HG03060 (cell line): ENCODE data around the gene RTP5.
"Not testable (repeated sequence)": the region's sequence is repeated elsewhere in the genome, so short reads cannot be mapped to it uniquely, and the experiment has no call there.

Experiments used
- ATAC-seq: cut with Tn5 transposase; IDR thresholded peaks from one replicate; pipeline ENCODE4 v1.9.1; 2021; ENCODE audit warnings: low read depth, moderate number of reproducible peaks; ENCODE audit not compliant: unreplicated experiment

Gene RTP5

GRCh38 chr2:241869087-241869961 lies at the start of gene RTP5:
TSS of gene RTP5 (plus strand) at chr2:241869729. CDS start at chr2:241869757, 28 bp downstream.
- ATAC-seq, result no peak

GRCh38 chr2:241819947-241820624 lies 49.4 kb upstream of the RTP5 start:
- not testable (repeated sequence) for ATAC-seq

DNA sequence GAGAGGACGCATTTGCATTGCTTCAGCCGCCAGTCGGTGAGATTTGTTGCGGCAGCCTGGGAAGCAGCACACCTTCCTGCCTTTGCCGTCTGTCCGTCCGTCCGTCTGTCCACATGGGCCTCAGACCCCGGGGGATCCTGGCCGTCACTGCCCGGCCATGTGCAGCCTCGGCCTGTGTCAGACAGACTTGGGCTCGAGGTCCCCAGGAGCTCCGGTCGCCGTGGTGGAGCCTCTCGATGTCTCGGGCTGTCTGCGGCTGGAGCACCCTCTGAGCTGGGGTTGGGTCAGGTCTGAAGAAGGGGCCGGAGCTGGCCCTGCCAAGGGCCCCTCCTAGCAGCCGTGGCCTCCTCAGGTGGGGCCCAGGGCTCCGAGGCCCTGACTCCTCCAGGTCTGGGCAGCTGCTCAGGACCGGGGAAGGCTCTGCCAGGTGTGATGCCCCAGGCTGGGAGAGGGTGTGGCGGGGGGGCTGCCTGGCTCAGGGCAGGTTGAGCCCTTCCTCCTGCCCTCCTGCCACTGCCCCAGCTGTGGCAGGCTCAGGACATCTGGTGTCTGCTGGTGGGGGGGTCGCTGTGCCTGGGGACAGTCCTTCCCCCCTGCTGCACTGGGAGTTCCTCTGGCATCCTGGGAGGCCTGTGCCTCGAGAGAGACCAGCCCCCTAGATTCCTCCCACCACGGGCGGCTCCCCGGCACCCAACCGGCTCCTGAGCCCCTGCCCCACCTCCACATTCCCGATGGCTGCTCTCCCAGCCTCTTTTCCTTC lies 48.7 kb upstream of the RTP5 start:
- ATAC-seq, result no peak

DNA sequence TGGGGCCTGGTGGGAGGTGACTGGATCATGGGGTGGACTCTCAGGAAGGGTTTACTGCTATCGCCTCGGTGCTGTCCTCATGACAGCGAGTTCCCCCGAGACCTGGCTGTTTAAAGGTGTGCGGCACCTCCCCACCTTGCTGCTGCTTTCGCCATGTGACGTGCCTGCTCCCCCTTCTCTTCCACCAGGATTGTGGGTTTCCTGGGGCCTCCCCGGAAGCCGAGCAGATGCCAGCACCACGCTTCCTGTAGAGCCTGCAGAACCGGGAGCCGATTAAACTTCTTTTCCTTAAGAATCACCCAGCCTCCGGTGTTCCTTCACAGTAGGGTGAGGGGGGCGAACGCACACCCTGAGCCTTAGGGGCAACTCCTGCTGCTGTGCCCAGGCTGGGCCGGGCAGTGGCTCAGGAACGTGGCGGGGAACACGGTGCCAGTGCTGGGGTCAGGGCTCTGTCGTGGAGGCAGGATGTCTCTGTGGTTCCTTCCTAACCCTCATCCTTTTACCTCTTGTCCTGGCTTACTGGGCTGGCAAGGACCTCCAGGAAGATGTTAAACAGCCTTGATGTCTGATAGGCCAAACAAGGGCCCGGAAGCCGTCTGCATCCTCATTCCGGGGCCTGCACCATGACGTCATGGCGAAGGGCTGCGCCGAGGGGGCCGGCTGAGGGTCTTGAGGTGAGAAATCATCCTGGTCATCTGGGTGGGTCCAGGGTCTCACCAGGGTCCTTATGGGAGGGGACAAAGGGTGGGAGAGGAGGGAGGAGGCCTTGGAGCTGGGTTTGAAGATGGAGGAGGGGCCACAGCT lies 47.9 kb upstream of the RTP5 start:
- no peak for ATAC-seq

- ATAC-seq, result no peak
These were observed 47.3 kb upstream of the RTP5 start for GRCh38 chr2:241822264-241822623.

- not testable (repeated sequence) for ATAC-seq
These were observed 45.7 kb upstream of the RTP5 start for GRCh38 chr2:241823531-241824437.

- ATAC-seq, result no peak
These were observed 42.1 kb upstream of the RTP5 start for GRCh38 chr2:241827394-241827793.

DNA sequence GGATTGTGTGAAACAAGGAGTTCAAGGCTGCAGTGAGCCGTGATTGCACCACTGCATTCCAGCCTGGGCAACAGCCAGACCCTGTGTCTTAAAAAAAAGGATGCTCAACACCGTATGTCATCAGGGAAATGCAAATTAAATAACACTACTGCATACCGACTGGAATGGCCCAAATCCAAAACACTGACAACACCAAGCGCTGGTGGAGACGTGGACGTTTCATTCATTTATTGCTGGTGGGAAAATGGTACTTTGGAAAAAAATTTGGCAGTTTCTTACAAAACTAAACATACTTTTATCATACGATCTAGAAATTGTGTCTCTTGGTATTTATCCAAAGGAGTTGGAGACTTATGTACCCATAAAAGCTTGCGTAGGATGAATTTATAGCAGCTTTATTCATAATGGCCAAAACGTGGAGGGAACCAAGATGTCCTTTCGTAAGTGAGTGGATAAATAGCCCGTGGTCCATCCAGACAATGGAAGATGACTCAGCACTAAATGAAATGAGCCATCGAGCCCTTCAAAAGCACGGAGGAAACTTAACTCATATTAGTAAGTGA lies 36.3 kb upstream of the RTP5 start:
- ATAC-seq, result no peak

DNA sequence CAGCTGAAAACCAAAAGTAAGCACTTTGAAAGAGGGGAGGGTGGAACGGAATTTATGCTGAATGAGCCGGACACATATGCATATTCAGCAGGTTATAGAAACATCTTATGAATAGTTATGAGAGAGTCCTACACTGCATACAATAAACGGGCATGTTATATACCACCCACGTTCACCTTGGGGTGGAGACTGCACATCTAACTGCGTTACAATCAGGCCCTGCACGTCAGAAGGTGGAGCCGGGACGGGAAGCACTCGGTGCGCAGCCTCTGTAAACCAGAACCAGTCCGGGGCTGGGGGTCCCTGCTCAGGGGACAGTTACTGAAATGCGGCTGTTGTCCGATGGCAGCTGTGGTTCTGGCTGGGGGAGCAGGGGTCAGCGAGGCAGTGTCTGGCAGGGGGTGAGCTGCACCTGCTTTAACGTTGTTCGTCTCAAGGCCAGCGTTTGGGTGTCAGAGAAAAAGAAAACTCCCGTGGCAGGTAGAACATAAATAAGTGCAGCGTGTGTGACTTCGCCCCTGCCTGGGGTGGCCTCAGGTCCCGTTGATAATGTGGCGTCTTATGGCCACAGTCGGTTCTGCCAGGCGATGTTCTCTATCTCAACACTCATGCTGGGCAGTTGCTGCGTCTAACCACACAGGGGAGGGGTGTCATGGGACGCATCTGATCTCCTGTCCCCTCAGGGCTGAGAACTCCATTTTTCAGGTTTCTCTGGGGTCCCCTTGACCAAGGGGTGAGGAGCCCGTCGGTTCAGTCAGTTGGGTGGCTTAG lies 35.6 kb upstream of the RTP5 start:
- ATAC-seq, result not testable (repeated sequence)

GRCh38 chr2:241834527-241835210 lies 34.9 kb upstream of the RTP5 start:
- no peak for ATAC-seq

GRCh38 chr2:241835611-241836010 lies 33.9 kb upstream of the RTP5 start:
- ATAC-seq, result no peak

GRCh38 chr2:241836292-241836691 lies 33.2 kb upstream of the RTP5 start:
- ATAC-seq, result no peak

DNA sequence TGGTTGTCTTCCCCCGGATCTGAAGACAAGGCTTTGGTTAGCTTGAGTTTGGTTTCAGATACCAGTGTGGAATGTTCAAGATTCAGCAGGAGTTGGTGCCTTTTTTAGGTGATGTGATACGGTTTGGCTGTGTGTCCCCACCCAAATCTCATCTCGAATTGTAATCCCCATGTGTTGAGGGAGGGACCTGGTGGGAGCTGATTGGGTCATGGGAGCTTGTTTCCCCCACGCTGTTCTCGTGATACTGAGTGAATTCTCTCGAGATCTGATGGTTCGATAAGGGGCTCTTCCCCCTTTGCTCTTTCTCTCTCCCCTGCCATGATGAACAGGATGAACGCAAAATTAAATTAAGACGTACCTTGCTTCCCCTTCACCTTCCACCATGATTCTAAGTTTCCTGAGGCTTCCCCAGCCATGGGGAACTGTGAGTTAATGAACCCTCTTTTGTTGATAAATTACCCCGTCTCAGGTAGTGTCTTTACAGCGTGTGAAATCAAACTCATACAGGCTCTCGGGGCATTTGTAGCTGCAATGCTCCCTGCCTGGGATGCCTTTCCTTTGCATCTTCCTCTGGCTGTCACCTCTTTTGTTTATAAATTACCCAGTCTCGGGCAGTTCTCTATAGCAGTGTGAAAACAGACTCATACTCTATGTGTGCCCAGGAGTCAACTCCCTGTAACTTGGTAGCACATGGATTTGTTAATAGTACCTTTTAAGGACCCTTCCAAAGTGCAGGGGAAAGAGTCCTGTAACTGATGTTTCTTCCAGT lies 32.1 kb upstream of the RTP5 start:
- no peak for ATAC-seq

- no peak for ATAC-seq
These were observed 28.1 kb upstream of the RTP5 start for GRCh38 chr2:241841181-241842066.

- ATAC-seq, result no peak
These were observed 27.5 kb upstream of the RTP5 start for GRCh38 chr2:241842067-241842415.

GRCh38 chr2:241842620-241843211 lies 26.8 kb upstream of the RTP5 start:
- ATAC-seq, result no peak
